Activated T-helper 17 cell treated with anti-CD3 and anti-CD28 coated beads, Interleukin-2, amount 50 U/mL, for 72 hours (primary cell): ENCODE measurements around the gene ZNF445. TPM values are rescaled to one million over a fixed set of nuclear protein-coding genes. Genes with fewer than 3 reads are reported as not detected.

Source experiments
- total RNA-seq, 2 donors: library from RNA; stranded (reverse); gene quantifications; one replicate each; pipeline ENCODE4 v1.2.3, GENCODE V29; 2022

The ZNF445 gene
- total RNA-seq, 2 donors from 2014 or later: 8.6 to 12.1 TPM

Other genes starting within 250 kb of the ZNF445 start
- not detected for gene TOPAZ1, start 235.8 kb downstream of the ZNF445 start, total RNA-seq
- gene TCAIM, start 138.9 kb downstream of the ZNF445 start, total RNA-seq: 10 to 100 TPM; 20.5 to 21.5 TPM
- 1 to 10 TPM in 1 of 2 donors, under 1 TPM in 1; 0.78 to 1.6 TPM for gene ZKSCAN7, start 77.5 kb upstream of the ZNF445 start, total RNA-seq
- under 1 TPM in 1 of 2 donors, not detected in 1; 0.08 TPM for gene ZNF660, start 107.3 kb upstream of the ZNF445 start, total RNA-seq
- 1 to 10 TPM; 7.9 to 8.4 TPM for gene ZNF197, start 147.4 kb upstream of the ZNF445 start, total RNA-seq
- 1 to 10 TPM; 1.6 to 3.0 TPM for gene ZNF35, start 171.1 kb upstream of the ZNF445 start, total RNA-seq
- 1 to 10 TPM in 1 of 2 donors, under 1 TPM in 1; 0.73 to 1.5 TPM for gene ZNF502, start 235.0 kb upstream of the ZNF445 start, total RNA-seq